ENCODE data around the gene ZNF592. TPM values are rescaled to one million over a fixed set of nuclear protein-coding genes. Genes with fewer than 3 reads are reported as not detected.

Gene ZNF592
- polyA plus RNA-seq, 1 donor from 2014 or later = 3.9 TPM

DNA sequence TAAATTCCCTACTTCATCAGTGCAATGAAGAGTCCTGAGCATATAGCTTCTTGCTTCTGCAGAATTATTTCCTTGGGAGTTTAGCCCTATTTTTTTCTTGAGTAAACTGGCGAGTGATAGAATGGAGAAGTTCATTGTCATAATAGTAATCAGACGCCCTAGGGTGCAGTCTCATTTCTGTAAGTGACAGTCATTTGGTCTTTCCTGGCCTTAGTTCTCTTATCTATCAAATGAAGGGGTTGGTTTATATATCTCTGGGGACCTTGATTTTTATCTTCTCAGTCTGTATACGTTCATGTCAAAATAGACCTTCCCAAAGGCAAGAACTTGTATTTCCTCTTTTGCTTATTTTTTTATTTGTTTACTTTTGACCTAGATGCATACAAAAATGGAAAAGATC, 58.8 kb downstream of the ZNF592 start:
- H3K4me3 ChIP-seq (ENCODE audit: low read length) = no peak overlapping the region
- no peak overlapping the region for H3K9ac ChIP-seq (ENCODE audit: low read length)
- H2AFZ ChIP-seq (ENCODE audit: low read depth, low read length) = no peak overlapping the region
- H3K4me2 ChIP-seq (ENCODE audit: low read length) = no peak overlapping the region
- no peaks in the 10 kb centered on the region for H3K36me3 ChIP-seq (ENCODE audit: insufficient read depth, low read length)
- no peaks in the 10 kb centered on the region for H4K20me1 ChIP-seq (ENCODE audit: insufficient read depth)
- H3K27me3 ChIP-seq (ENCODE audit: insufficient read depth, low read depth, low read length) = no peaks in the 10 kb centered on the region
- H3F3A ChIP-seq (ENCODE audit: insufficient read depth, low read length, poor library complexity, severe bottlenecking) = no peaks in the 10 kb centered on the region
- H3K27ac ChIP-seq (ENCODE audit: low read length) = no peak overlapping the region
- H3K9me3 ChIP-seq (ENCODE audit: low read length) = no peaks in the 10 kb centered on the region
- H3K9me2 ChIP-seq (ENCODE audit: insufficient read depth, low read length) = no peaks in the 10 kb centered on the region
- H3K79me2 ChIP-seq (replicated peaks; ENCODE audit: insufficient read depth, low read length) = no peaks in the 10 kb centered on the region
- TF ChIP-seq EP300 (conservative IDR thresholded peaks at IDR 0.05; ENCODE audit: poor library complexity, severe bottlenecking) (no peak), RAD21 (conservative IDR thresholded peaks at IDR 0.05) (no peak), TAF1 (IDR thresholded peaks at IDR 0.05; ENCODE audit: low read depth) (no peak)
- TF ChIP-seq, protein P1, sequence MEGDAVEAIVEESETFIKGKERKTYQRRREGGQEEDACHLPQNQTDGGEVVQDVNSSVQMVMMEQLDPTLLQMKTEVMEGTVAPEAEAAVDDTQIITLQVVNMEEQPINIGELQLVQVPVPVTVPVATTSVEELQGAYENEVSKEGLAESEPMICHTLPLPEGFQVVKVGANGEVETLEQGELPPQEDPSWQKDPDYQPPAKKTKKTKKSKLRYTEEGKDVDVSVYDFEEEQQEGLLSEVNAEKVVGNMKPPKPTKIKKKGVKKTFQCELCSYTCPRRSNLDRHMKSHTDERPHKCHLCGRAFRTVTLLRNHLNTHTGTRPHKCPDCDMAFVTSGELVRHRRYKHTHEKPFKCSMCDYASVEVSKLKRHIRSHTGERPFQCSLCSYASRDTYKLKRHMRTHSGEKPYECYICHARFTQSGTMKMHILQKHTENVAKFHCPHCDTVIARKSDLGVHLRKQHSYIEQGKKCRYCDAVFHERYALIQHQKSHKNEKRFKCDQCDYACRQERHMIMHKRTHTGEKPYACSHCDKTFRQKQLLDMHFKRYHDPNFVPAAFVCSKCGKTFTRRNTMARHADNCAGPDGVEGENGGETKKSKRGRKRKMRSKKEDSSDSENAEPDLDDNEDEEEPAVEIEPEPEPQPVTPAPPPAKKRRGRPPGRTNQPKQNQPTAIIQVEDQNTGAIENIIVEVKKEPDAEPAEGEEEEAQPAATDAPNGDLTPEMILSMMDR (IDR thresholded peaks at IDR 0.05; ENCODE audit: poor library complexity, severe bottlenecking) = no peak

DNA sequence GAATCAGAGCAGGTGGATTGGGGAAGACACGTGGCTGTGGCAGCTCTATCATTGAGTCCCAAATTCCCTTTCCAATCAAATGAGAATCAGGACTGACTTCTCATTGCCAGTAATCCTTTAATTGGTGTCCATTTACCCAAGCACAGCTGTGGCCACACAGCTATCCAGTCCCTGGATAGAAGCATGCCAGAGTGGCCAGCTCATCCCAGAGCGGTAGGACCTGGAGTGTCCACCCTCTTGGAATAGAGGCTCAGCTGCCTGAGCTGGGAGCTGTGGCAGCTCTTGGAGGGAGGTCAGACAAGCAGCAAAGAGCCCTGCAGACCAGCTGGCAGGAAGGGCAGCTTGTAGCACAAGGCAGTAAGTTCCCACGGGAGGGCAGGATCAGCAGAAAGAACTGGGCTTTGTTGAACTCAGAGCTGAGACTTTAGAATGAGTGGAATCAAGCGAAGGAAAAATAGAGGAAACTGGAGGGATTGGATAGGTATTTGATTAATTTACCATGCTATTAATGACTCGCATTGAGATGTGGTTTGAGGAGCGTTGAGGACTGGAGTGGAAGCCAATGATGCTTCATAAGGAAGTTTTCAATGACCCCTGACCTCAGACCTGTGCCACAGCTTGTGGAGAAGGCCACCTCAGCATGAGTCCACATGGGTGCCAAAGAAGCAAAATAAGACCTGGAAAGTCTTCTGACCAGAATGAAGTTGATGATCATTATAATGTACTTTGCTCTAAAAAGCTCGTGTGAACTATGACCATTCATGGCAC, 61.9 kb downstream of the ZNF592 start:
- Histone ChIP-seq H3K4me3 (ENCODE audit: low read length) (no peak overlapping the region), H2AFZ (ENCODE audit: low read depth, low read length) (no peak overlapping the region)

More for the DNA sequence above, 61.9 kb downstream of the ZNF592 start:
- no peaks in the 10 kb centered on the region for H3K9me2 ChIP-seq (ENCODE audit: insufficient read depth, low read length)
- no peaks in the 10 kb centered on the region for H3K27me3 ChIP-seq (ENCODE audit: insufficient read depth, low read depth, low read length)
- no peaks in the 10 kb centered on the region for H4K20me1 ChIP-seq (ENCODE audit: insufficient read depth)
- H3K27ac ChIP-seq (ENCODE audit: low read length) = no peak overlapping the region
- H3K79me2 ChIP-seq (replicated peaks; ENCODE audit: insufficient read depth, low read length) = no peaks in the 10 kb centered on the region
- TF ChIP-seq, protein P2, sequence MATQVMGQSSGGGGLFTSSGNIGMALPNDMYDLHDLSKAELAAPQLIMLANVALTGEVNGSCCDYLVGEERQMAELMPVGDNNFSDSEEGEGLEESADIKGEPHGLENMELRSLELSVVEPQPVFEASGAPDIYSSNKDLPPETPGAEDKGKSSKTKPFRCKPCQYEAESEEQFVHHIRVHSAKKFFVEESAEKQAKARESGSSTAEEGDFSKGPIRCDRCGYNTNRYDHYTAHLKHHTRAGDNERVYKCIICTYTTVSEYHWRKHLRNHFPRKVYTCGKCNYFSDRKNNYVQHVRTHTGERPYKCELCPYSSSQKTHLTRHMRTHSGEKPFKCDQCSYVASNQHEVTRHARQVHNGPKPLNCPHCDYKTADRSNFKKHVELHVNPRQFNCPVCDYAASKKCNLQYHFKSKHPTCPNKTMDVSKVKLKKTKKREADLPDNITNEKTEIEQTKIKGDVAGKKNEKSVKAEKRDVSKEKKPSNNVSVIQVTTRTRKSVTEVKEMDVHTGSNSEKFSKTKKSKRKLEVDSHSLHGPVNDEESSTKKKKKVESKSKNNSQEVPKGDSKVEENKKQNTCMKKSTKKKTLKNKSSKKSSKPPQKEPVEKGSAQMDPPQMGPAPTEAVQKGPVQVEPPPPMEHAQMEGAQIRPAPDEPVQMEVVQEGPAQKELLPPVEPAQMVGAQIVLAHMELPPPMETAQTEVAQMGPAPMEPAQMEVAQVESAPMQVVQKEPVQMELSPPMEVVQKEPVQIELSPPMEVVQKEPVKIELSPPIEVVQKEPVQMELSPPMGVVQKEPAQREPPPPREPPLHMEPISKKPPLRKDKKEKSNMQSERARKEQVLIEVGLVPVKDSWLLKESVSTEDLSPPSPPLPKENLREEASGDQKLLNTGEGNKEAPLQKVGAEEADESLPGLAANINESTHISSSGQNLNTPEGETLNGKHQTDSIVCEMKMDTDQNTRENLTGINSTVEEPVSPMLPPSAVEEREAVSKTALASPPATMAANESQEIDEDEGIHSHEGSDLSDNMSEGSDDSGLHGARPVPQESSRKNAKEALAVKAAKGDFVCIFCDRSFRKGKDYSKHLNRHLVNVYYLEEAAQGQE (IDR thresholded peaks at IDR 0.05; ENCODE audit: borderline replicate concordance) = no peak
- TF ChIP-seq EP300 (conservative IDR thresholded peaks at IDR 0.05; ENCODE audit: poor library complexity, severe bottlenecking) = no peak
- TF ChIP-seq EZH2 (IDR thresholded peaks at IDR 0.05; ENCODE audit: borderline replicate concordance, insufficient read depth, low read length, poor library complexity, severe bottlenecking) = no peak
- no peak for TF ChIP-seq POLR2AphosphoS5 (IDR thresholded peaks at IDR 0.05)
- no peak for TF ChIP-seq TAF1 (IDR thresholded peaks at IDR 0.05; ENCODE audit: low read depth)
- TF ChIP-seq, protein P1 (IDR thresholded peaks at IDR 0.05; ENCODE audit: poor library complexity, severe bottlenecking) = no peak
- TF ChIP-seq SMC3 (conservative IDR thresholded peaks at IDR 0.05; ENCODE audit: poor library complexity) = no peak
- no peak for TF ChIP-seq MXI1 (conservative IDR thresholded peaks at IDR 0.05; ENCODE audit: poor library complexity, severe bottlenecking)
- TF ChIP-seq RAD21 (conservative IDR thresholded peaks at IDR 0.05) = no peak
- H3K9ac ChIP-seq (ENCODE audit: low read length) = no peak overlapping the region
- H3K9me3 ChIP-seq (ENCODE audit: low read length) = no peaks in the 10 kb centered on the region
- no peak overlapping the region for H3K4me2 ChIP-seq (ENCODE audit: low read length)
- no peaks in the 10 kb centered on the region for H3K36me3 ChIP-seq (ENCODE audit: insufficient read depth, low read length)
- no peaks in the 10 kb centered on the region for H3F3A ChIP-seq (ENCODE audit: insufficient read depth, low read length, poor library complexity, severe bottlenecking)
